Kidney (tissue), 14 donors: ENCODE results near the gene SGCA. TPM values are rescaled to one million over a fixed set of nuclear protein-coding genes. Genes with fewer than 3 reads are reported as not detected.

ENCODE experiments used
- DNase-seq, 5 donors: peaks; one replicate each; pipeline ENCODE4 v3.0.0-alpha.2; 2013 to 2020
- FAIRE-seq: peaks from 2 replicates; lab custom pipeline; 2012; peaks lifted over from hg19 to GRCh38; lab: Jason Lieb, UNC
- H3K27ac ChIP-seq, 2 donors: one replicate each; pipeline ENCODE4 v1.7.0; 2013; ENCODE audit warnings: low read depth in 2 of 2, low read length in 2 of 2, inconsistent platforms in 1 of 2
- H3K27me3 ChIP-seq: one replicate; pipeline ENCODE4 v1.7.1; 2013; ENCODE audit warnings: low read length, inconsistent platforms; ENCODE audit not compliant: control insufficient read depth, insufficient read depth
- H3K36me3 ChIP-seq, 3 donors: one replicate each; pipeline versions ENCODE4 v1.7.0 to v1.7.1; 2013; ENCODE audit warnings: low read length in 3 of 3, control low read depth in 1 of 3, inconsistent platforms in 1 of 3; ENCODE audit not compliant: insufficient read depth in 3 of 3, control insufficient read depth in 2 of 3
- H3K4me1 ChIP-seq, 3 donors: one replicate each; pipeline versions ENCODE4 v1.7.0 to v1.7.1; 2013; ENCODE audit warnings: low read length in 3 of 3, inconsistent platforms in 1 of 3, low read depth in 1 of 3; ENCODE audit not compliant: control insufficient read depth in 2 of 3, insufficient read depth in 2 of 3
- H3K4me3 ChIP-seq, 3 donors: one replicate each; pipeline versions ENCODE4 v1.7.0 to v1.8.1; 2013; ENCODE audit warnings: low read length in 3 of 3, control low read depth in 1 of 3, inconsistent platforms in 1 of 3
- H3K9ac ChIP-seq, 3 donors: one replicate each; pipeline versions ENCODE4 v1.7.0 to v1.7.1; 2013; ENCODE audit warnings: low read length in 3 of 3, control low read depth in 1 of 3, inconsistent platforms in 1 of 3
- H3K9me3 ChIP-seq, 3 donors: one replicate each; pipeline versions ENCODE4 v1.7.0 to v1.7.1; 2013; ENCODE audit warnings: low read length in 3 of 3, control low read depth in 1 of 3, inconsistent platforms in 1 of 3; ENCODE audit not compliant: control insufficient read depth in 2 of 3, insufficient read depth in 1 of 3
- intact Hi-C: fragments of 100-400 bp; cut with DNase I; formaldehyde crosslinking; loops from one replicate; pipeline ENCODE4 v1.11.1; 2022
- polyA plus RNA-seq: library from polyadenylated mRNA; stranded (reverse); fragments of 350-450 nt; fragmentation: Illumina TruSeq; extraction: RNeasy Lipid Tissue Mini Kit (QIAGEN cat#74804); gene quantifications from one replicate; pipeline ENCODE4 v1.2.3, GENCODE V29; 2014; ENCODE audit warnings: low read depth, low replicate concordance; ENCODE audit not compliant: insufficient read depth
- total RNA-seq: library from RNA; stranded (reverse); fragmentation: NEBNext Ultra II Directional; extraction: Animal tissue kit (Norgen Biotek cat#: 25700); gene quantifications from one replicate; pipeline ENCODE4 v1.2.1, GENCODE V29; 2021
- TF ChIP-seq, protein P1 (sequence below): IDR thresholded peaks from 3 replicates; pipeline ENCODE4 v1.5.1; 2012; ENCODE audit warnings: mild to moderate bottlenecking, moderate library complexity, borderline replicate concordance; ENCODE audit not compliant: insufficient read depth; ENCODE audit errors: extremely low read depth
- donor health status: control.
- donor health status: control.
- donor health status: control.
- donor health status: control.
- donor health status: control.
- donor health status: DM: yes; HTN: yes; CAD: no.
- donor health status: Normal renal cell carcinoma (clear cell type).

The SGCA gene
- total and polyA plus RNA-seq, 2 donors from 2014 or later = 4.2 to 5.5 TPM

DNA sequence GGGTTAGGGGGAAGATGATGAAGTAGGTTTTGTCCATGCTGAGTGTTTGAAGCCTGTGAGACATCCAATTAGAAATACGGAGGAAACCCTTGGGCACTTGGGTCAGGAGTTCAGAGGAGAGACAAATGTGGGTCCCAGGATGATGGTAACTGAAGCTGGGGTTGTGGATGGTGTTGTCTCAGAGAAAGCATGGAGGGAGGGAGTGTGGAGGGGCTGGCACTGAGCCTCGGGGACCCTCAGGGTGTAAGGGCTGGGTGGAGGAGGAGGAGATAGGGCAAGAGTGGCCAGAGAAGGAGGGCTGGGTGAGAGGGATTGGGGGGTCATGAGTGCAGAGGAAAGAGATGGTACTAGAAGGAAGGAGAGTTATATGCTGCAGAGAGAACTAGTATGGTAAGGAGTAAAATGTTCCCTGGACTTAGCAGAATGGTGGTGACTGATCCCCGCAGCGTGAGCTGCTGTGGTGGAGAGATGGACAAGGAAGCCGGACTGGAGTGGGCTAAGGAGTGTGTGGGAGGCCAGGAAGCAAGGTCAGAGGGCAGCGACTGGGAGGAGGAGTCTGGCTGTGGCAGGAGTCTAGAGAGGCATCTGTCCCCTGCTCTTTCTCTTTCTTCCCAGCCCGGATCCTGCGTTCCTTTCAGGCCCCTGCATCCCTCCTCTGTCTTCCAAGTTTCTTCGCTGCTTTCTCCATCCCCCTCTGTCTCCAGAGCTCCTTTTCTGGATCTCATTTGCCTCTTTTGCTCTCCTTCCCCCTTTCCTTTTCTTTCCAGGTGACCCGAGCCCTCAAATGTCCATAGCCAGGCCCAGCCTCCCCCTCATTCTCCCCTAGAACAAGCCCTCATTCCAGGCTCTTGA lies 39.5 kb downstream of the SGCA start:
- Histone ChIP-seq H3K9me3 (no peaks in the 10 kb centered on the region), H3K27me3 (no peaks in the 10 kb centered on the region), H3K27ac (peak overlapping the region; percentile 51 to 53), H3K9ac (no peak overlapping the region), H3K36me3 (no peaks in the 10 kb centered on the region), H3K4me3 (no peak overlapping the region), H3K4me1 (peaks cover 0 to 11% (median 9%) of the 10 kb centered on the region in 3 donors)
- FAIRE-seq (no peak), DNase-seq (peak; percentile 70 to 83 (median 76))
- TF ChIP-seq, protein P1, sequence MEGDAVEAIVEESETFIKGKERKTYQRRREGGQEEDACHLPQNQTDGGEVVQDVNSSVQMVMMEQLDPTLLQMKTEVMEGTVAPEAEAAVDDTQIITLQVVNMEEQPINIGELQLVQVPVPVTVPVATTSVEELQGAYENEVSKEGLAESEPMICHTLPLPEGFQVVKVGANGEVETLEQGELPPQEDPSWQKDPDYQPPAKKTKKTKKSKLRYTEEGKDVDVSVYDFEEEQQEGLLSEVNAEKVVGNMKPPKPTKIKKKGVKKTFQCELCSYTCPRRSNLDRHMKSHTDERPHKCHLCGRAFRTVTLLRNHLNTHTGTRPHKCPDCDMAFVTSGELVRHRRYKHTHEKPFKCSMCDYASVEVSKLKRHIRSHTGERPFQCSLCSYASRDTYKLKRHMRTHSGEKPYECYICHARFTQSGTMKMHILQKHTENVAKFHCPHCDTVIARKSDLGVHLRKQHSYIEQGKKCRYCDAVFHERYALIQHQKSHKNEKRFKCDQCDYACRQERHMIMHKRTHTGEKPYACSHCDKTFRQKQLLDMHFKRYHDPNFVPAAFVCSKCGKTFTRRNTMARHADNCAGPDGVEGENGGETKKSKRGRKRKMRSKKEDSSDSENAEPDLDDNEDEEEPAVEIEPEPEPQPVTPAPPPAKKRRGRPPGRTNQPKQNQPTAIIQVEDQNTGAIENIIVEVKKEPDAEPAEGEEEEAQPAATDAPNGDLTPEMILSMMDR = no peak
- intact Hi-C loops = no loop called here

DNA sequence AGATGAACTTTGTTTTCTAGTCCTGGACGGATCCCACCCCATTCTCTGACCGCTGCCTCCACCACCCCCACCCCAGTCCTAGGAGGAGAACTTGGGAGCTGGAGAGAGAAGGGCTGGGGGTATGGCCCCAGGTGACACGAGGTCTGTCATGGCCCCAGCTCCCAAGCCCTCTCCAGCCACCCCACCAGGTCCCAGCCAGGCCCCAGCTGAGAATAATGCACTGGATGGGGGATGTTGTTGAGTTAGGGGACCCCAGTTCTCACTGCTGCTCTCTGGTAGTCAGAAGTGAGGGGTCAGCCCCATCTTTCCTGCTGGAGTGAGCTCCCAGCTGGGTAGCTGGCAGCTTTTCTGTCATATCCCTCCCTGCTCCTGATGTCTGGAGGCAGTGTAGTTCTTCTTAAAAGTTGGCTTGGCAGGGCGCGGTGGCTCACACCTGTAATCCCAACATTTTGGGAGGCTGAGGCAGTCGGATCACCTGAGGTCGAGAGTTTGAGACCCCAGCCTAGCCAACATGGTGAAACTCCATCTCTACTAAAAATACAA lies 40.2 kb downstream of the SGCA start:
- Histone ChIP-seq H3K9me3 (no peaks in the 10 kb centered on the region), H3K9ac (no peak overlapping the region), H3K36me3 (no peaks in the 10 kb centered on the region), H3K4me3 (no peak overlapping the region), H3K27ac (peak overlapping the region; percentile 51 to 53), H3K4me1 (peaks cover 0 to 9% (median 9%) of the 10 kb centered on the region in 3 donors), H3K27me3 (no peaks in the 10 kb centered on the region)
- DNase-seq (peak in 2 of 5 donors; percentile 32 to 42), FAIRE-seq (no peak)
- TF ChIP-seq, protein P1 = no peak
- intact Hi-C loops = no loop called here

DNA sequence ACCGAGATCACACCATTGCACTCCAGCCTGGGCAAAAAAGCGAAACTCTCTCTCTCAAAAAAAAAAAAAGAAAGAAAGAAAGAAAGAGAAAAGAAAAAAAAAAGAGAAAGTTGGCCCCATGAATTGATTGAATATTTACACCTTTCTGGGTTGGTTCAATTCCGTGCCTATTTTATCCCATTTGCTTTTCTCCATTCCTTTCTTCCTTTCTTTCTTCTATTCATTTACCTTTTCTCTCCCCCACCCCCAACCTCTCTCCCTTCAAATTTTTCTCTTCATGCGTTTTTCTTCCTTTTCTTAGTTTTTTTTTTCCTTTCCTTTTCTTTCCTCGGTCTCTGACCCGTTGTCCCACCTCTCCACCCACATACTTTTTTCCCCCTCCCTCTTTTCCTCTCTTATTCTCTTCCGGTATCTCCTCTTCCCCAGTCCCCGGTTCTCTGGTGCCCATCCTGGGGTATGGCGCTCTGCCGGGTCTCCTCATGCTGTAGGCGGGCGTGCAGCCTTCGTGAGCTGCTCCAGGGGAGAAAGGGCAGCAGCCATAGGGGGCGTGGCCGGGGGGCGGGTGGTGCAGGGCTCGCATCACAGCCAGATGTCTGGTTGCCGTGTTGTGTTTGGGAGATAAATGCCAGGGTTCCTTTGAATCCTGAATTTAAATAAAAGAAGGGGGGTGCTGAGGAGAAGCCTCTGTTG lies 40.9 kb downstream of the SGCA start:
- peak; percentile 66 to 84 (median 72) for DNase-seq
- TF ChIP-seq, protein P1 = no peak
- intact Hi-C loops = no loop called here
- Histone ChIP-seq H3K4me3 (no peak overlapping the region), H3K9me3 (no peaks in the 10 kb centered on the region), H3K27ac (no peak overlapping the region), H3K9ac (no peak overlapping the region), H3K36me3 (no peaks in the 10 kb centered on the region), H3K27me3 (no peaks in the 10 kb centered on the region), H3K4me1 (peaks cover 0 to 12% (median 8%) of the 10 kb centered on the region in 3 donors)
- no peak for FAIRE-seq
